ENCODE data around the gene KCNS1.

Gene KCNS1

GRCh38 chr20:45109634-45110033 lies 8.7 kb upstream of the KCNS1 start:
- H3K4me3 ChIP-seq (replicated peaks; ENCODE audit: insufficient read depth, low read length), result no peak overlapping the region
- no peak for DNase-seq (ENCODE audit: low read depth in 1 of 2, low spot score in 1 of 2)
- H3K27ac ChIP-seq (replicated peaks), result no peak overlapping the region
- TF ChIP-seq SPI1 (IDR thresholded peaks at IDR 0.05; ENCODE audit: borderline replicate concordance, low read depth) (no peak), GABPA (IDR thresholded peaks at IDR 0.05; ENCODE audit: low read depth) (no peak), POLR2AphosphoS5 (IDR thresholded peaks at IDR 0.05; ENCODE audit: low read depth) (no peak), REST (IDR thresholded peaks at IDR 0.05; ENCODE audit: insufficient replicate concordance, low read depth) (no peak), CTCF (IDR thresholded peaks at IDR 0.05; ENCODE audit: insufficient read depth, low read length) (no peak)
- H3K27me3 ChIP-seq (ENCODE audit: insufficient read depth, poor library complexity, severe bottlenecking), result no peaks in the 10 kb centered on the region

DNA sequence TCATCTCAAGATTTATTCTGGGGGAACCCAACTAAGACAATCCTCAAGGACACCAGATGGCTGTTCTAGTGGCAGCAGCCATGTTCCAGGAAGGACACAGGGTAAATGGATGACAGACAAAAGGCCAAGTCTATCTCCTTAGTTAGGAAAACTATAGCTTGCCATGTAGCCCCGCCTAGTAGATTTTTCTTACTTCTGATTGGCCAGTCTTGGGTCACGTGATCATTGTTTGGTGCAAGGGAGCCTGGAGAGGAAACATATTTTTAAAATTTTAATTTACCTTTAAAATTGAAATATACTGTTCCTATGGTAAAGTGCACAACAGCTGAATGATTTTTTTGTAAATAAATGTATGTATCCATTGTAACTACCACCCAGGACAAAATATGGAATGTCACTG lies 4.4 kb upstream of the KCNS1 start:
- no peak for DNase-seq (ENCODE audit: low read depth in 1 of 2, low spot score in 1 of 2)
- peaks cover 3% of the 10 kb centered on the region for H3K27me3 ChIP-seq (ENCODE audit: insufficient read depth, poor library complexity, severe bottlenecking)
- TF ChIP-seq POLR2AphosphoS5 (IDR thresholded peaks at IDR 0.05; ENCODE audit: low read depth) (no peak), REST (IDR thresholded peaks at IDR 0.05; ENCODE audit: insufficient replicate concordance, low read depth) (no peak), GABPA (IDR thresholded peaks at IDR 0.05; ENCODE audit: low read depth) (no peak), SPI1 (IDR thresholded peaks at IDR 0.05; ENCODE audit: borderline replicate concordance, low read depth) (no peak), CTCF (IDR thresholded peaks at IDR 0.05; ENCODE audit: insufficient read depth, low read length) (no peak)
- no peak overlapping the region for H3K27ac ChIP-seq (replicated peaks)
- no peak overlapping the region for H3K4me3 ChIP-seq (replicated peaks; ENCODE audit: insufficient read depth, low read length)

DNA sequence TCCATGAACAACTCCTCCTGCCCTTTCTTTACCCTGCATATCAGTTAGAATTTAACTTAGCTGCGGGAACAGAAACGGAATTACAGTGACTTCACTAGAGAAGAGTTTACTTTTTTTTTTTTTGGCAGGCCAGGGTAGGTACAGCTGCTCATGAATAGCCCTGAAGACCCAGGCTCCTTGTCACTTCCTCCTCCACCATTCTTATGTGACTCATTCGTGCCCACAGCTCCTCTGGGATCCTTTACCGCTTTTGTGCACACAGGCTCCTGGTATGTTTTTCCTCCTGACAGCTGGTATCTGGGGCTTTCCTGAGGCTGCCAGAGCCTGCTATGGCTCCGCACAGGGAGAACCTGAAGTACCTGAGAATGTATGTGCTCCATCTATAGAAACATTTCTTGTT lies 3.9 kb upstream of the KCNS1 start:
- no peak for TF ChIP-seq GABPA (IDR thresholded peaks at IDR 0.05; ENCODE audit: low read depth)
- TF ChIP-seq CTCF (IDR thresholded peaks at IDR 0.05; ENCODE audit: insufficient read depth, low read length), result no peak
- peak; percentile 32; the same call in 1 of the 2 replicates for TF ChIP-seq SPI1 (IDR thresholded peaks at IDR 0.05; ENCODE audit: borderline replicate concordance, low read depth)
- peaks cover 7% of the 10 kb centered on the region for H3K27me3 ChIP-seq (ENCODE audit: insufficient read depth, poor library complexity, severe bottlenecking)
- no peak overlapping the region for H3K27ac ChIP-seq (replicated peaks)
- H3K4me3 ChIP-seq (replicated peaks; ENCODE audit: insufficient read depth, low read length), result no peak overlapping the region
- peak in 1 of 2 experiments; percentile 36 for DNase-seq (ENCODE audit: low read depth in 1 of 2, low spot score in 1 of 2)

DNA sequence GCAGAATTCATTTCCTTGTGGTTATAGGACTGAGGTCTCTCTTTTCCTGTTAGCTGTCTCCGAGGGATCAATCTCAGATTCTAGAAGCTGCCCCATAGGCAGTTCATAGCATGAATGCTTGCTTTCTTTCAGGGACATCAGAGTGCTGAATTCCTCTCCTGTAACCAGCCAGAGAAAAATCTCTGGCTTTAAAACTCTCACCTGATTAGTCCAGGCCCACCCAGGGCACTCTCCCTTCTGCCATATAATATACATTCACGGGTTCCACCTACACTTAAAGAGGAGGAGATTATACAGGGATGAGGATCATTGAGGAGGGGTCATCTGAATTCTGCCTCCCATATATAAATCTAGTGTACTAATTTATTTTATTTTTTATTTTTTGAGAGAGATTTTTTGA lies 2.1 kb upstream of the KCNS1 start:
- Histone ChIP-seq H3K27me3 (ENCODE audit: insufficient read depth, poor library complexity, severe bottlenecking) (peaks cover 13% of the 10 kb centered on the region), H3K27ac (replicated peaks) (no peak overlapping the region), H3K4me3 (replicated peaks; ENCODE audit: insufficient read depth, low read length) (no peak overlapping the region)
- DNase-seq (ENCODE audit: low read depth in 1 of 2, low spot score in 1 of 2), result no peak
- TF ChIP-seq GABPA (IDR thresholded peaks at IDR 0.05; ENCODE audit: low read depth), result no peak
- TF ChIP-seq REST (IDR thresholded peaks at IDR 0.05; ENCODE audit: insufficient replicate concordance, low read depth), result no peak
- TF ChIP-seq SPI1 (IDR thresholded peaks at IDR 0.05; ENCODE audit: borderline replicate concordance, low read depth), result no peak
- TF ChIP-seq CTCF (IDR thresholded peaks at IDR 0.05; ENCODE audit: insufficient read depth, low read length), result no peak
- TF ChIP-seq POLR2AphosphoS5 (IDR thresholded peaks at IDR 0.05; ENCODE audit: low read depth), result no peak
